Stimulated activated CD4-positive, alpha-beta T cell treated with anti-CD3 and anti-CD28 coated beads, Interleukin-1b, Interleukin-23, amount 100 ng/mL, for 1 hour (primary cell): ENCODE results near the gene PRKACG.
"Not testable (repeated sequence)": the region's sequence is repeated elsewhere in the genome, so short reads cannot be mapped to it uniquely, and the experiment has no call there.

Source experiments
- DNase-seq, 2 donors: peaks; one replicate each; pipeline ENCODE4 v3.0.0-alpha.2; 2020; ENCODE audit warnings: low read depth in 2 of 2

PRKACG gene

DNA sequence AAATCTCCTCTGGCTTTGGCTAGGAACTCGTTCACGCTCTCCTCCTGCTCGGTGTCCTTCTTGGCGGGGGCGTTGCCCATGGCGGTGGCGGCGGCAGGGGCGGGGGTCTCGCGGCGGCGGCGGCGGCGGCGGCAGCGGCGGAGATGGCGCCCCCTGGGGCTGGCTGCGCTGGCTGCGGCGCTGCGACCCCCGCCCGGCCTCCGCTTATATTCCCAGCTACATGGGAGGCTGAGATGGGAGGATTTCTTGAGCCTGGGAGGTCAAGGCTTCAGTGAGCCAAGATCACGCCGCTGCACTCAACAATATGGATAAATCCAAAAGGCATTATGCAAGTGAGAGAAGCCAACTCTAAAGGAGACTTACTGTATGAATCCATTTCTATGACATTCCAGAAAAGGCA, at the start of gene PRKACG:
PRKACG (minus strand) TSS at position 101 of the 400 bp plus-strand sequence; CDS start at position 80, 21 bp downstream.
- no peak for DNase-seq

- DNase-seq, result no peak
These were observed 48.3 kb upstream of the PRKACG start for GRCh38 chr9:69062195-69062594.

- no peak for DNase-seq
These were observed 46.9 kb upstream of the PRKACG start for GRCh38 chr9:69060766-69061165.

DNA sequence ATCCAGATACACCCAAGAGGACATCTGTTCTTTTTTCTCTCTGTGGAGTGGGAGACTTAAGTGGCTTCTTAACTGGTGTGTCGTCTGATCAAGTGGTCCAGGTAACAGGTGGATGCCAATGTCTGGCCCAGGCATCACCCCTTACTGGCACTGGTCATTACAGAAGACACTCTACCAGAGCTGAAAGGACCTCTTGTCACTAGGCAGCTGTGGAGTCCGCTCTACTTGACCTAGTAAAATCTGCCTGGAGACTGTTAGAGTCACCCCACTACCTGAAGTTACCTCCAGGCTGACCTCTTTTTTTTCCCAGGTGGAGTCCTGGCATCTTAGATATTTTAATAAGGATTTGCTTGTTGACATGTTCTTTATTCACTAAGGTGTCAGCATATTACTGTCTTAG, 44.2 kb upstream of the PRKACG start:
- DNase-seq, result no peak

- DNase-seq, result no peak
These were observed 42.4 kb upstream of the PRKACG start for GRCh38 chr9:69056191-69056815.

DNA sequence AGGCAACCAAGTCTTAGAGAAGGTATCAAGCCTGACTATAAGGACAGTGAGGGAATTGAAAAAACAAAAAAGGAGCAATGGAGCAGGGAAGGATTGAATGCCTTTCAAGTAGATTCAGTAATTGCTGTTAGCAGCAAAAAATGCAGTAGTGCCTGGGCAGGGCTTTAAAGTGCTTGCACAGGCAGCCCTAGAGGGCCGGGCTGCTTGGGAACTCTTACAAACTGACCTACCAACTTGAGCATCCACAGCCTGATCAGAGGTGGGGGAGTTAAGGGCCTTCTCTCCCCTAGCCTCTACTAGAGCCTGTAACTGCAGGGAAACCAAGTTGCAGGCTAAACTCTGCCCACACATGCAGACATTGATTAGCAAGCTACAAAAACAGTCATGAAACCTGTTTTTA, 41.1 kb upstream of the PRKACG start:
- DNase-seq, result no peak

DNA sequence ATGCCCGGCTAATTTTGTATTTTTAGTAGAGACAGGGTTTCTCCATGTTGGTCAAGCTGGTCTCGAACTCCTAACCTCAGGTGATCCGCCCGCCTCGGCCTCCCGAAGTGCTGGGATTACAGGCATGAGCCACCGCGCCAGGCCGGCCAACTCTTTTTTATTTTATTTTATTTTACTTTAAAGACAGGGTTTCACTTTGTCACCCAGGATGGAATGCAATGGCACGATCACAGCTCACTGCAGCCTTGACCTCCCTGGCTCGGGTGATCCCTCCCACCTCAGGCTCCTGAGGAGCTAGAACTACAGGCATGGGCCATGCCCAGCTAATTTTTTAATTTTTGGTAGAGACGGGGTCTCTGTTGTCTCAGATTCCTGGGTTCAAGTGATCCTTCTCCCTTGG, 37.0 kb upstream of the PRKACG start:
- DNase-seq, result not testable (repeated sequence)

- DNase-seq, result no peak
These were observed 35.2 kb upstream of the PRKACG start for GRCh38 chr9:69049094-69049493.

- DNase-seq, result no peak
These were observed 33.5 kb upstream of the PRKACG start for GRCh38 chr9:69047371-69047770.

- no peak for DNase-seq
These were observed 32.8 kb upstream of the PRKACG start for GRCh38 chr9:69046723-69047122.

DNA sequence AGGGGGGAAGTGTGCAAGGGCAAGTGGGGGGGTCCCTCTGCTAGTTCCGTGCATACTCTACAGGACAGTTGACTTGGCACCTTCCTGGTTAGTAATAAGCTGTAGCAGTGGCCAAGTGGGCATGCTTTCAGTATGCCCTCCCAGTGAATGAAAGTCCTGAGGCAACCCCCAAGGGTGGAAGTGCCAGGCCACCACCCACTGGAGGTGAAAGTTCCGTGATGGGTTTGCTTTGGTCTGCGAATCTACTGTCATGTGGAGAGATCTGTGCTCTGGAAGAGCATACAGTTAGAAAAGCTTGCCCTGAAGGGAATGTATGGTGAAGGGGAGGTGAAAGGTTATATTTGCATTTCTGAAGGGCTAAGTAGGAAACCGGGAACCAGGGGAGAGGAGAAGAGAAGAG, 31.9 kb upstream of the PRKACG start:
- no peak for DNase-seq

GRCh38 chr9:69044240-69045219, 30.6 kb upstream of the PRKACG start:
- no peak for DNase-seq

GRCh38 chr9:69040646-69041045, 26.7 kb upstream of the PRKACG start:
- no peak for DNase-seq

- no peak for DNase-seq
These were observed 22.9 kb upstream of the PRKACG start for GRCh38 chr9:69036799-69037198.

DNA sequence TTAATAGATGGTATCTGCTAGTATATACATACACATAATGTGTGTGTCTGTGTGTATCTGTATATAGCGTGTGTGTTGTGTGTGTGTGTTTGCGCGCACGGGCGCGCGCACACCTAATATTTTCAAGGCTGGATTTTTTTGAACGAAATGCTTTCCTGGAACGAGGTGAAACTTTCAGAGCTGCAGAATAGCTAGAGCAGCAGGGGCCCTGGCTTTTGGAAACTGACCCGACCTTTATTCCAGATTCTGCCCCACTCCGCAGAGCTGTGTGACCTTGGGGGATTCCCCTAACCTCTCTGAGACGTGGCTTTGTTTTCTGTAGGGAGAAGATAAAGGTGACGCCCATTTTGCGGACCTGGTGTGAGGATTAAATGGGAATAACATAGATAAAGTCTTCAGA, 22.4 kb upstream of the PRKACG start:
- no peak for DNase-seq

DNA sequence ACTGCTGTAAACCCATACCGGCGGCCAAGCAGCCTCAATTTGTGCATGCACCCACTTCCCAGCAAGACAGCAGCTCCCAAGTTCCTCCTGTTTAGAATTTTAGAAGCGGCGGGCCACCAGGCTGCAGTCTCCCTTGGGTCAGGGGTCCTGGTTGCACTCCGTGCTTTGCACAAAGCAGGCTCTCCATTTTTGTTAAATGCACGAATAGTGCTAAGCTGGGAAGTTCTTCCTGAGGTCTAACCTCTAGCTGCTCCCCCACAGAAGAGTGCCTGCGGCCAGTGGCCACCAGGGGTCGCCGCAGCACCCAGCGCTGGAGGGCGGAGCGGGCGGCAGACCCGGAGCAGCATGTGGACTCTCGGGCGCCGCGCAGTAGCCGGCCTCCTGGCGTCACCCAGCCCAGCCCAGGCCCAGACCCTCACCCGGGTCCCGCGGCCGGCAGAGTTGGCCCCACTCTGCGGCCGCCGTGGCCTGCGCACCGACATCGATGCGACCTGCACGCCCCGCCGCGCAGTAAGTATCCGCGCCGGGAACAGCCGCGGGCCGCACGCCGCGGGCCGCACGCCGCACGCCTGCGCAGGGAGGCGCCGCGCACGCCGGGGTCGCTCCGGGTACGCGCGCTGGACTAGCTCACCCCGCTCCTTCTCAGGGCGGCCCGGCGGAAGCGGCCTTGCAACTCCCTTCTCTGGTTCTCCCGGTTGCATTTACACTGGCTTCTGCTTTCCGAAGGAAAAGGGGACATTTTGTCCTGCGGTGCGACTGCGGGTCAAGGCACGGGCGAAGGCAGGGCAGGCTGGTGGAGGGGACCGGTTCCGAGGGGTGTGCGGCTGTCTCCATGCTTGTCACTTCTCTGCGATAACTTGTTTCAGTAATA, 21.8 kb upstream of the PRKACG start, which contains the start of gene FXN:
FXN (plus strand) TSS at position 315 of the 871 bp plus-strand sequence; CDS start at position 346, 31 bp downstream.
- peak; percentile 44 to 77 for DNase-seq

- no peak for DNase-seq
These were observed 20.2 kb upstream of the PRKACG start for GRCh38 chr9:69034071-69034470.

DNA sequence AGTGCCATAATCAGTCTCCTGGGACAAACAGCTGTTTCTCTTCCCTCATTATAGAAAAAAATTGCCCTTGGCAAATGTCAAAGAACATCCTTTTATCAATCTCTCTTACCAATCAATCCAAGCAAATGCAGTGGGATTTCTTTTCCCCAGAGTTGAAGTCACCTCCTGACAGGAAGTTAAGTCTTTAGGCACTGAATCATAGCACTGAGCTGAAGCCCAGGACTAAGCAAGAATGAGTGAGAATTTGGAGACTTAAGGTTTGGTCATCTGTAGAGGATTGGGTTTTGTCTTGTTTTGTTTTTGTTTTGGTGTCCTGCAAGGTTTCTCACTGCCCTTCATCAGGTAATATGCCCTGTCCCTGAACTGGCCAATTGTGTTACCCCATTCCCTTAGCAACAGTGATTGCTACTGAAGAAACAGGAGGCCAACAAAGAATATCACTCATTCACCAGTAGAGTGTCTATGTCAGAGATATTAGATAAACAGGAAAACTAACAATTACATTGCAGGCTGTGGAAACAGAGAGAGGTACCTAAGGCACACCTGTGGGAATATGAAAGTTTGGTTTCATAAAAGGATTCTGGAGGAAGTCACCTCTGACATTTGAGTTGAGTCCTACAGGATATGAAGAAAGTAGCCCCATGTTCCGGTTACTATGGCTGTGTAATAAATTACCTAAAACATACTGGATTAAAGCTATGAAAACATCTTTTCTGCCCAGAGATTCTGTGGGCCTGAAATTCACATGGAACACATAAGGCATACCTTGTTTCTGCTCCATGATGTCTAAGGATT, 17.1 kb upstream of the PRKACG start:
- no peak for DNase-seq

DNA sequence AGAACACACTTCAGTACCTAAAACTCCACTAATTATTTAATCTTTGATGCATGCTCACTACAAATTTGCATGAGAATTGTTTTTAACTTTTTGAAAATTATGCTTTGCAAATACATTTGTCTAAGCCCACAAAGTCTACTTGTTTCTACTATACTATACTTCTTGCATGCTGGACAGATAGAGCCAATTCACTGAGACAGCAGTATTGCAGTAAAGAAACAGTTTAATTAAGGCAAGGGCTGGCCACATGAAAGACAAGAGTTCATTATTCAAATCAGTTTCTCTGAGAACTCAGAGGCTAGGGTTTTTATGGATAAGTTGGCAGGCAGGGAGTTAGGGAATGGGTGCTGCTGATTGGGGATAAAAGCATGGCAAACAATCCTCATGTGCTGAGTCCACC, 15.6 kb upstream of the PRKACG start:
- DNase-seq, result no peak

- DNase-seq, result no peak
These were observed 14.8 kb upstream of the PRKACG start for GRCh38 chr9:69028754-69029153.
